ENCODE measurements around the gene SERTAD2. TPM values are rescaled to one million over a fixed set of nuclear protein-coding genes. Genes with fewer than 3 reads are reported as not detected.

Gene SERTAD2
- total RNA-seq, 1 donor from 2014 or later = 9.4 TPM

DNA sequence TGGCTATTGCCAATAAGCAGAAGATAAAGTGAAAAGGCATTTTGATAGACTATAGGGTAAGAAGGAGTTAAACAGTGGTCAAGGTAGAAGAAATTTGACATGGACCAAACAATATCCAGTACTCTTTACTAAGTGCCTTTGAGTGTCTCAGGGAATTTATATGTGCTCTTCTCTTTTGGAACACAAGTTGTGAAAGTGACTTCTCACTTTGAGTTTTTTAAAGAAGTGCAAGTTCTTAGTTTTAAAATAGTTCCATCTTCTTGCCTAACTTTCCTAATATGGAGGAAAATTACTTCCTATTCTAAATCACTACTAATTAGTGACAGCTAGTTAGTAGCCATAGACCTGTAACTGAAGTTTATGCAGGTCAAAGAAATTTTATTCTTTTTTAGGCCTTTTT is 66.2 kb downstream of the SERTAD2 start:
- no peak overlapping the region for H3K27ac ChIP-seq (ENCODE audit: low read depth, low read length)
- H3K27me3 ChIP-seq (ENCODE audit: control insufficient read depth in 3 of 3, insufficient read depth in 3 of 3, low read length in 3 of 3) = no peaks in the 10 kb centered on the region
- H3K36me3 ChIP-seq (ENCODE audit: control insufficient read depth in 3 of 3, insufficient read depth in 3 of 3, low read length in 3 of 3) = peaks cover 9 to 22% (median 12%) of the 10 kb centered on the region in 3 donors
- no peak overlapping the region for H3K4me3 ChIP-seq (ENCODE audit: low read length in 3 of 3)
- no peak overlapping the region for H3K9ac ChIP-seq (ENCODE audit: low read depth in 1 of 3, low read length in 3 of 3)
- no peaks in the 10 kb centered on the region for H3K9me3 ChIP-seq (ENCODE audit: control insufficient read depth in 3 of 3, low read length in 3 of 3)
- no peaks in the 10 kb centered on the region for H3K4me1 ChIP-seq (ENCODE audit: control insufficient read depth in 3 of 3, insufficient read depth in 3 of 3, low read length in 3 of 3)

DNA sequence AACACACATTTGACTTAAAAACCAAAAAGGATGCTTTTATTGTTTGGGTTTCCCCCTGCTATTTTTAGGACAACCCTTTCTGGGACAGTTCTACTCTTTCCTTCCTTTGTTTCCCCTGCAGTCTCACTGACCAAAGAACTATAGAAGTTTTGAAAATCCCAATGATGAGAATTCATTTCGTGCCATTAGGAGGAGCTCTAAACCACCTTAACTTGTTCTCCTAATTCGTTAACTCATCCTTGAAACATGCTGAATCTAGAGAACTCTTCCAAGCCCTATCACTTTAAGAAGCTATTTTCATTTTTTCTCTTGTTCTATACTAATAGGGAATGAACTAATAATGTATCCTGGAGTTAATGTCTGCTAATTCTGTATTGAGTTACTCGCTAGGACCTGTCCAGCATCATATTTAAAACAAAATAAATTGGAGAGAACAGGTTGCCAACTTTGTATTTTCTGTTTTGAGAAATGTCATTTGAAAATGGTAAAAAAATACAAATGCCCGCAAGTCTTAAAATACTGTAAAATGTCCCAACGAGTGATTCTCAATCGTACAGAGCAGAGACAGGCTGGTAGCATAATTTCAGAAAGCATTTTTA is 66.7 kb downstream of the SERTAD2 start:
- H3K9me3 ChIP-seq (ENCODE audit: control insufficient read depth in 3 of 3, low read length in 3 of 3) = no peaks in the 10 kb centered on the region
- H3K27ac ChIP-seq (ENCODE audit: low read depth, low read length) = no peak overlapping the region
- peaks cover 9 to 25% (median 12%) of the 10 kb centered on the region in 3 donors for H3K36me3 ChIP-seq (ENCODE audit: control insufficient read depth in 3 of 3, insufficient read depth in 3 of 3, low read length in 3 of 3)
- no peak overlapping the region for H3K9ac ChIP-seq (ENCODE audit: low read depth in 1 of 3, low read length in 3 of 3)
- no peaks in the 10 kb centered on the region for H3K27me3 ChIP-seq (ENCODE audit: control insufficient read depth in 3 of 3, insufficient read depth in 3 of 3, low read length in 3 of 3)
- no peak overlapping the region for H3K4me3 ChIP-seq (ENCODE audit: low read length in 3 of 3)
- H3K4me1 ChIP-seq (ENCODE audit: control insufficient read depth in 3 of 3, insufficient read depth in 3 of 3, low read length in 3 of 3) = no peaks in the 10 kb centered on the region

DNA sequence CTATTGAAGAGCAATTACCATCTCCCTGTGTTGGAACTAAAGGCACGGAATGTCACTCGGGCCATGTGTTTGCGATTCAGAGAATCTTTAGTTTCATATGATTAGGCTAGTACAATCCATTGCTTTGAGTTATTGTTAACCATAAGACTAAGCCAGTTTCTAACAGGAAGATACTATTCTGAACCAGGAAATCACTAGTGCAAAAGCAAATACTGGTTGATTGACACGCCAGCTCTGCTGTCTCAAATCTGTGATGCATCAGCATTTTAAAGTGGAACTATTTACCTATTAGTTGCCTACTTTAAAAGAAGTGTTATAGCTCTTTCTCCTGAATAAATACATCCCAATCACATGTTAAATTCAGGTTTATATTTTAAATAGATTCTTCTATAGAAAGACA is 67.7 kb downstream of the SERTAD2 start:
- Histone ChIP-seq H3K27ac (ENCODE audit: low read depth, low read length) (no peak overlapping the region), H3K4me1 (ENCODE audit: control insufficient read depth in 3 of 3, insufficient read depth in 3 of 3, low read length in 3 of 3) (no peaks in the 10 kb centered on the region), H3K9me3 (ENCODE audit: control insufficient read depth in 3 of 3, low read length in 3 of 3) (no peaks in the 10 kb centered on the region), H3K9ac (ENCODE audit: low read depth in 1 of 3, low read length in 3 of 3) (no peak overlapping the region), H3K36me3 (ENCODE audit: control insufficient read depth in 3 of 3, insufficient read depth in 3 of 3, low read length in 3 of 3) (peaks cover 3 to 19% (median 5%) of the 10 kb centered on the region in 3 donors), H3K4me3 (ENCODE audit: low read length in 3 of 3) (no peak overlapping the region), H3K27me3 (ENCODE audit: control insufficient read depth in 3 of 3, insufficient read depth in 3 of 3, low read length in 3 of 3) (no peaks in the 10 kb centered on the region)

DNA sequence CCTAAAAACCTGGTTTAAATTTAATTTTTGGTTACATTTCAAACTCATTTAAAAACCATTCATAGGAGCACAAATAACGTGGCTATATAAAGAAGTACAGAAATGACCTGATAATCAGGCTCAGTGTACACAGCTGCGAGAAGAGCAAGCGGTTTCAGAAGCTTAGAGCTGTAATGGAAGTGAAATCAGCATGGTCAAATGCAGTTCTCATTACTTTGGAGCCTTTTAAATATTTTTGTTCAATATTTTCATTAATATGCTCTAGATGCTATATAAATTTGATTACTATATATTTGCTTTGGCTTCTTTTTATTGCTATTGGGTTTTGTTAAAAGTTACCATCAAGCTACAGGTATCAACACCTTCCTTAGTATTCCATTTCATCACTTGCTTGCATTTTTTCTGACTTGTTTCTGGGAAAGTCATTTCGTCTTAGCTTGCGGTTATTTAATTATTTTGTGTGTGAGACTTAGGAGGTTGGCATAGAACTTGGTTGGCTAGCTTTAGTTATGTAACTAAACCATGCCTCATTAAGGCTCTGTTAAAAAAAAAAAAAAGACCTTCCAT is 70.9 kb downstream of the SERTAD2 start:
- H3K36me3 ChIP-seq (ENCODE audit: control insufficient read depth in 3 of 3, insufficient read depth in 3 of 3, low read length in 3 of 3) = peaks cover 0 to 19% (median 11%) of the 10 kb centered on the region in 3 donors

DNA sequence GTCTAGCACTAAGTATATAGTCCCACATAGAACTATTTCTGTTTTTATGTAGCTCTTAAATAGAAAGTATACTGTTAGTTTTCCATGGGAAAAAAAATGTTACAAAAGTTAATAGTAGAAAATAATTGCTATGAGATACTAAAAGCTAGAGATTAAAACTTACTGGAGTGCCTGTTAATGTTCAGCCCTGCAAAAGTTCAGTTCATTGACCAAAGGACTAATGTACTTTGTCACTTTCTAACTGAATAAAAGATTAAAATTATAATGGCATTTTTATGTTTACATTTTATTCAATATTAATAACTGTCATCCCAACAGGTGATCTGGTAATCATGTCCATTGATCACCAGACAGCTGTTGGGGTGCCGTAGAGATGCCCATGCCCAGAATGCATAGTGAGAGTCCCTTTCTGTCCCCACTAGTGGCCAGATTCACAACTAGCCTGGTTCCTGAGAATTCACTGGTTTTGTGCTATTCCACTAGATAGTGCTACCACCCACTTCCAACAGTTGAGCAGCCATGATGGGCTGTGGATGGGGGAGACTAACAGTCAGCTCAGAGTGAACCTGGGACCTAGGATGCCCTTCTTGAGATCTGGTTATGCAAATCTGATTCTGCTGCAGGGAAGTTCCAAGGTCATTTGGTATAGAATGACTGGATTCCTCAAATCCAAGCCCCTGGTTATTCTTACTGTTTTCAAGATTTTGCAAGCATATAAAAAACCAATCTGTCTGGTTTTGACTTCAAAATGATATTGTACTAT is 71.8 kb downstream of the SERTAD2 start:
- Histone ChIP-seq H3K4me1 (ENCODE audit: control insufficient read depth in 3 of 3, insufficient read depth in 3 of 3, low read length in 3 of 3) (no peaks in the 10 kb centered on the region), H3K4me3 (ENCODE audit: low read length in 3 of 3) (no peak overlapping the region), H3K27me3 (ENCODE audit: control insufficient read depth in 3 of 3, insufficient read depth in 3 of 3, low read length in 3 of 3) (no peaks in the 10 kb centered on the region), H3K9me3 (ENCODE audit: control insufficient read depth in 3 of 3, low read length in 3 of 3) (no peaks in the 10 kb centered on the region), H3K27ac (ENCODE audit: low read depth, low read length) (no peak overlapping the region), H3K36me3 (ENCODE audit: control insufficient read depth in 3 of 3, insufficient read depth in 3 of 3, low read length in 3 of 3) (peaks cover 0 to 24% (median 18%) of the 10 kb centered on the region in 3 donors), H3K9ac (ENCODE audit: low read depth in 1 of 3, low read length in 3 of 3) (no peak overlapping the region)

More for the DNA sequence above, 70.9 kb downstream of the SERTAD2 start:
- Histone ChIP-seq H3K9me3 (ENCODE audit: control insufficient read depth in 3 of 3, low read length in 3 of 3) (no peaks in the 10 kb centered on the region), H3K4me1 (ENCODE audit: control insufficient read depth in 3 of 3, insufficient read depth in 3 of 3, low read length in 3 of 3) (no peaks in the 10 kb centered on the region), H3K27ac (ENCODE audit: low read depth, low read length) (no peak overlapping the region), H3K9ac (ENCODE audit: low read depth in 1 of 3, low read length in 3 of 3) (no peak overlapping the region), H3K27me3 (ENCODE audit: control insufficient read depth in 3 of 3, insufficient read depth in 3 of 3, low read length in 3 of 3) (no peaks in the 10 kb centered on the region), H3K4me3 (ENCODE audit: low read length in 3 of 3) (no peak overlapping the region)

Other genes starting within 250 kb of the SERTAD2 start
- 11.5 TPM for gene LGALSL, start 199.8 kb downstream of the SERTAD2 start, total RNA-seq
- gene AFTPH, start 129.6 kb downstream of the SERTAD2 start, total RNA-seq = 36.0 TPM

Data from skeletal muscle tissue (tissue), 4 donors.